HTERT RPE-1 (cell line): ENCODE results near the gene VRK1.

Experiments
- in situ Hi-C: fragments of 300-500 bp; cut with MboI; formaldehyde crosslinking; loops from 4 replicates; pipeline ENCODE4 v1.14.3; 2020; ENCODE audit warnings: low sequenced_read_pairs

Gene VRK1

GRCh38 chr14:96790186-96790585, 7.0 kb upstream of the VRK1 start:
- in situ Hi-C loops = no loop called here

GRCh38 chr14:96790706-96791105, 6.5 kb upstream of the VRK1 start:
- in situ Hi-C loops = no loop called here

GRCh38 chr14:96792003-96792402, 5.2 kb upstream of the VRK1 start:
- in situ Hi-C loops = no loop called here

GRCh38 chr14:96792591-96792990, 4.6 kb upstream of the VRK1 start:
- in situ Hi-C loops = no loop called here

DNA sequence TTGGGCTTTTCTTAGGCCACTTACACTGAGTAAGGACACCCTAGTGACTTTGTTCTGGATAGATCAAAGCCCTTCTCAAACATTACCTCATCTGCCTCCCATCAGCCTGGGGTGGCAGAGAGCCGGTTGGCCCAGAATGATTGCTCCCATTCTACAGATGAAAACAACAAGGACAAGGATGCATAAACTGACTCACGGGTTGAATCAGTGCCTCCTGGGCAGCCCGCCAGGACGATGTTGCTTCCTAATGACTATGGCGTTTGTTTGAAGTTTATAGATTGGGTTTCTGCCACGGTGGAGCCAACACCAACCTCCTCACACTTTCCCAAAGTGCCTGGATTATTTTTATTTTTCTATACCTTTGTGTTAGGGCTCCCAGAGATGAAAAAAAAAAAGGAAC, 3.6 kb upstream of the VRK1 start:
- in situ Hi-C loops = no loop called here

GRCh38 chr14:96795109-96795828, 1.9 kb upstream of the VRK1 start:
- in situ Hi-C loops = no loop called here

GRCh38 chr14:96797582-96798349, 584 bp downstream of the VRK1 start:
- in situ Hi-C loops = no loop called here

DNA sequence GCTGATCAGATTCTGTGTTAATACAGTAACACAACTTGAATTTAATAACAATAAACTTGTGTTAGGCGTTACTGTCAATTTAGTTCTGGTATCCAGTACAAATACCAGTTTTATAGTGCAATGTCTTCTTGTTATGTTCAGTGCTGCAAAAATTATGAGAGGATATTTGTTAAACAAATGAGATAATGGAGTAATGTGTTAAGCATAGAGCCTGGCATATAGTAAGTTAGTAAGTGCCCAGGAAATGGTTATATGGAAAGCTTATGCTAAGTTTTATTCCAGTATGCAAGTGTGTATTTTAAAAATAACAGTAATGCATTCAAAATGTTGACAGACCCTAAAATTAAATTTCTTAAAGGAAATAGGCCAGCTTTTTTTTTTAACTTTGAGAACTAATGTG, 1.8 kb downstream of the VRK1 start:
- in situ Hi-C loops = no loop called here

DNA sequence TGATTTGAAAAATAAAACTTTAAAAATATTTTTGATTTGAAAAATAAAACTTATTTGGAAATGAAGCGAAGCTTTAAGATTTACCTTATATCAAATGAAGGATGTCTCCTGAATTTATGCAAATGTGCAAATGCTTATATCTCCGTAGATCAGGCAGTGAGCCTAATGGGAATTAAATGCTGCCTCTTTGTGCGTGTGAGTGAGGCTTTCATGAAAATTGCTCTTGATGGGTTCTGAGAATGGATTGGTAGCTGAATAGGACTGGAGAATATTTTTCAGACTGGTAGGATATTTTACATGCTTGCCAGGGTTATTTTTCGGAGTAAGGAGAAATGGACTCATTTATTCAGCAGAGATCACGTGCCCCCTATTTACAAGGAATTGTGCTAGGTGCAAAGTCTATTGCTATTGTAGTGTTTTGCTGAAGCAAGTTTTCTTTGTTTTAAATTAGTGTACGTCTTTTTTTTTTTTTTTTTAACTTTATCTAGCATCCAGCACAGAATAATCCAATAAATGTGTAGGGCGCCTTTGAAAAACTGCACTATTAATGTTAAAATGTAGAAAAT, 2.4 kb downstream of the VRK1 start:
- in situ Hi-C loops = no loop called here

GRCh38 chr14:96801931-96802330, 4.7 kb downstream of the VRK1 start:
- in situ Hi-C loops = no loop called here

DNA sequence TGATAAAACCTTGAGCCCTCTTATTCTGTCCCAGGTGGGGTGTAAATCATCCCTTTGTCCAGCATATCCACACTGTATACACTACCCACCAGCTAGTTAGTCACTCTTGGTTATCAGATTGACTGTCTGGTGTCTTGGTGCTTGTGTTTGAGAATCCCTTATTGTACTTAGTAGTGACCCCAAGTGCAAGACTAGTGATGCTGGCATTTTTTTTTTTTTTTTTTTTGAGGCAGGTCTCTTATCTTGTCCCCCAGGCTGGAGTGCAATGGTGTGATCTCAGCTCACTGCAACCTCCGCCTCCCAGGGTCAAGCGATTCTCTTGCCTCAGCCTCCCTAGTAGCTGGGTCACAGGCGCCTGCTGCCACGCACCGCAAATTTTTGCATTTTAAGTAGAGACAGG, 5.8 kb downstream of the VRK1 start:
- in situ Hi-C loops = no loop called here

- in situ Hi-C loops = no loop called here
Observed at GRCh38 chr14:96803958-96804357, 6.8 kb downstream of the VRK1 start.

DNA sequence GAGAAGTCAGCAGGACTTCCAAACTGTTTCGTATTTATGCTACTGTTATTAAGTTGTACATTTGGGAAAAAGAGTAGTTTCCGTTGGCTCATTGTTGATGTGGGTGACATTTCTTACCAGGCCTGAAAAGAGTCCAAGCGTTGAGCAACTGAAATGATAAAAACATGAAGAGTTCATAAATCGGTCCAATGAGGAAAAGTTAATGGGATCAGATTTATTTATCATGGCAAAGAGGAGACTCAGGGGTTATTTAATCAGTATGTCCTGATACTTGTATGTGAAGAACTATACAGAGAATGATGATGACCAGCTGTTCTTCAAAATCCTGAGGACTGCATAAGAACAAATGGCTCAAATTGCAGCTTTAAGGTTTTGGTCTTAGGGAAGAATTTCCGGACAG, 7.7 kb downstream of the VRK1 start:
- in situ Hi-C loops = no loop called here

DNA sequence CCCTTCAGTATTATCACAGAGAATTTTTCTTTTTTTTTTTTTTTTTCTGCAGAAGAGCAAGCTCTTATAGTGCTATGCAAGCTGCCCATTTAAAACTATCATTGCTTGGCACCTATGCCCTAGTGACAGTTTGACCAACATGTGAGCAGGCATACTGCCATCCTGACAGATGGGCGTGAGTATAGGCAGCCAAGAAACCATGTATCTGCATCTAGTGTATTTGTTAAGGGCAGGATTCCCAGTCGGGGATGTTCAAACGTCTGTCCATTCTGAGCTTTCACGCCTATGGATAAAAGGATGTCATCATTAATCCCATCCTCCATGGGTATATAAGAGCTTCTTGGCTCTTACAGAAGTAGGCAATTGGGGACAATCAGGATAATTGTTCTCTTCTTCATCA, 8.8 kb downstream of the VRK1 start:
- in situ Hi-C loops = no loop called here

- in situ Hi-C loops = no loop called here
Observed at GRCh38 chr14:96806836-96807235, 9.7 kb downstream of the VRK1 start.

DNA sequence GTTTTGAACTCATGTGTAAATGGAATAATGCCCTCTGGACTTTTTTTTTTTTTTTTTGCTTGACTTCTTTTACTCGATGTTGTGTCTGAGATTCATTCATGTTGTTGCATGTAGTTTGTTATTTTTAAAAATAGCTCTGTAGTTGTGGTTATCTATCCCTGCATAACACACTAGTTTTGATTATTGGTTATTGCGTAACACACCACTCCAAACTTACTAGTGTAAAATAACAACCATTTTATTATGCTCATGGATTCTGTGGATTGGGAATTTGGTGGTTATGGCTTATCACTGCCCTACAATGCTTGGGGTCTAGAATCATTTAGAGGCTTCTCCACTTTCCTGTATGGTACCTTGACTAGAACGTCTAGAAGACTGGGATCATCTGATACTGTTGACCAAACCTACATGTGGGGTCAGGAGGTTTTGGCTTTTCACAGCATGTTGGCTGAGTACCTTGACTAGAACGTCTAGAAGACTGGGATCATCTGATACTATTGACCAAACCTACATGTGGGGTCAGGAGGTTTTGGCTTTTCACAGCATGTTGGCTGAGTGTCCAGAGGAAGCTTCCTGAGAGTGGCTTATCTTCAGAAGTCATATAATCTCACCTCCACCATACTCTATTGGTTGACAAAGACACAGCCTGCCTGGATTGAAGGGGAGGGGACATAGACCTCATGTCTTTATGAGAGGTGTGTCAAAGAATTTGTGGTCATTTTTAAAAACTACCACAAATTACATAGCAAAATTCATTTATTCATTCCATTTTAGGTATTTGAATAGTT, 11.6 kb downstream of the VRK1 start:
- in situ Hi-C loops = no loop called here

DNA sequence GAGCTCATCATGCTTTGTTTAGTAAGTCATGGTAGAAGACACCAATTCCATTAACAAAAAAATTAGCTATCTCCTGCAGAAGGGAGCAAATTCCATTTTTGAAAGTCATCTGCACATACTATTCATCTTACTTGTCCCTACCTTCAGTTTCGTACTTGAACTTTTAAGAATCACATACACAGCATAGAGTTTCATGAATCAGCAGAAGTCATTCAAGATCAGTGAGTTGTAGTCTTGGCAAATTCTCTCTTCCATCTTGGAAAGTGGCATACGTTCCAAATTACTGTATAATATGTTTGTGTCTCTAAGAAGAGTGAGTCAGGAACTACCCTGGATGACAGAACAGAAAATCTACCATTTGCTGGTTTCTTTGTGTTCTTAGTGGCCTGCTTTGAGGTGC, 14.1 kb downstream of the VRK1 start:
- in situ Hi-C loops = no loop called here

GRCh38 chr14:96811985-96812667, 14.9 kb downstream of the VRK1 start:
- in situ Hi-C loops = no loop called here

GRCh38 chr14:96816281-96816680, 19.1 kb downstream of the VRK1 start:
- in situ Hi-C loops = no loop called here

DNA sequence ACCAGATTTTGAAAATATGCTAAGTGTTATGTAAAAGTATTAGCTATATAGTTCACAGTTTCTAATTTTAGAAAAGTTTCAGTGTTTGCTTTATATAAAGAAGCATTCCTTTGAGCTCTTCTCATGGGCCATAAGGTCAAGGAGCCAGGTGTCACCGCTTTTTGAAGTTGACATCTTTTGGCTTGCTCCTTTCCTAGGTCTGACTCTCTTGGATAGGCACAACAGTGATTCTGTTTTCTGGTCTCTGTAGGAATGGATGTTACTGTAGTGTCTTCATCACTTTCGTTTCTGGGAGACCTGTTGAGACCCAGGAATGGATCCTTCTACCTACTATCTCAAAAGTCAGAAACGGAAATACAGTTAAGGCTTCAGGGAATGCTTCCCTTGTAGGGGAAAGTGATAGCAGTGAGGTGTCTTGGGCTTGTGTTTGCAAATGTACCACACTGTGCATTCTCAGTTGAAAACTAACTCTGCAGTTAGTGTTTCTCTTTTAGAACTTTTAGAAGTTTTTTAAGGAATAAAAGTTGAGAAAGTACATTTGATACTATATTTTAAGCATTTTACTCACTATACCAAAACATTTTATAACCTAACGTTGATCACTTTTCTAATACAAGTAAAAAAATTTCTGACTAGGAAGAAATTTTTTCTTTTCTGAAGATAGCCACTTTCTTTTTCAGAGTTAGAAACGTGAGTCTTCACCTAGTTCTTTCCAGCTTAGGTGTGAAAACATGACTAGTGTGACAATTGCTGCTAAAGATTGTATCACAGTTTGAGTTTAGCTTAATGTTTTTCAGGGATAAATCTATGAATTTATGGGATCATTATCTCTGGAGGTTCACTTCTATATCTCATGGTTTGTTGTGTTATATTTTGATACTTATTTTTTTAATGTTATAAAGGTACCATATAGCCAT, 20.8 kb downstream of the VRK1 start:
- in situ Hi-C loops = no loop called here
